Kidney capillary endothelial cell (primary cell): Measurements from ENCODE around the gene EPB41L2.

Source experiments
- DNase-seq: peaks from one replicate; pipeline ENCODE4 v3.0.0-alpha.2; 2018; ENCODE audit warnings: low spot score

The EPB41L2 gene

DNA sequence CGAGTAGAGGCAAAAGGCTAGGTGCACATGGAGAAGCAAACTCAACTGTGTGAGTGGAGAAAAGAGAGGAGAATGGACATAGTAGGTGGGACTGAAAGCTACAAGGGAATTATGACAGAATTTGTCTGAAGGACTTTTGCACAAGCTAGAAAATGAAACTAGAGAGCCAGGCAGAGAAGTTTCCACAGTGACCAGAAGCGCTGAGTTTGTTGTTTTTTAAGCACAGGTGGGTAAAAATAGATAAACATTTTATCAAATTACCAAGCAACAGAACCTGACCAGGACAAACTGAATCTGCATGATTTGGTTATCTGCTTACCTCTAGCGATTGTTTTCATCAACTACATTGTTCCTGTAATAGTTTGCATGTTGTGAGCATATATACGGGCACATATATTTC is 197.3 kb downstream of the EPB41L2 start:
- no peak for DNase-seq

- no peak for DNase-seq
Observed at GRCh38 chr6:130864344-130864743, 198.7 kb downstream of the EPB41L2 start.

DNA sequence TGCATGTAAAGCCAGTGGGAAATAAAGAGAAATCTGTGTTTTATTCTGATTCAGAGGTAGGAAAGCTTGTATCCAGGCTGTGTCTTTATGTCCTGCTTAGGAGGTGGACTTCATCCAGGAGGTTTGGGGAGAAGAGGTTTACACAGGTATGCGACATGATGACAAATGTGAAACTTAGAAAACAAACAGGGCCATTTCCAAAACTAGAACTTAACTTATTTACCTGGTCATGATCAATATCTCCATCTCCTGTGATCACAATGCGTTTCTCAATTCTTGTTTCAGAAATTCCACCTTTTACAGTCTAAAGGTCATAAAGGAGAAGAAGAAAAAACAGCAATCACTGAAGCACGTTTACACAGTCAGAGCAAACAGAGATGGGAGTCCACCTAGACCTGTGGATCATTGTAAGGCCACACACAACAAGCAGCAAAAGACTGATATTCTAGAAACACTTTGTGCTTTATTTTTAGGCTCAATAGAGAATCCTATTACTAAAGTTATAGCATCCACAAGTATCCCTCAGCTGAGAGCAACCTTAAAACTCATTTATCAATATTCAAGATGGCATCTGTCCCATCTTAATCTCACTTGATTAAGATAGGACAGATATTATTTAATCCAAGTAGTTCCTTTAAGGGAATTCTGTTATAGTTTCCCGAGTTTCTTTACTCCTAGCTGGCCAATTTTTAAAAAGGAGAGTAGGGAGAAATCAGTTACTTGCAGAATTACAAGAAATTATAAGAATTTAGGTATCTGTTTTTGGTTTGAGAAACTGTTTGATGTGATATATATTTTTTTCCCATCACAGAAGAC is 199.4 kb downstream of the EPB41L2 start:
- no peak for DNase-seq

- DNase-seq = no peak
Observed at GRCh38 chr6:130862370-130862769, 200.7 kb downstream of the EPB41L2 start.

DNA sequence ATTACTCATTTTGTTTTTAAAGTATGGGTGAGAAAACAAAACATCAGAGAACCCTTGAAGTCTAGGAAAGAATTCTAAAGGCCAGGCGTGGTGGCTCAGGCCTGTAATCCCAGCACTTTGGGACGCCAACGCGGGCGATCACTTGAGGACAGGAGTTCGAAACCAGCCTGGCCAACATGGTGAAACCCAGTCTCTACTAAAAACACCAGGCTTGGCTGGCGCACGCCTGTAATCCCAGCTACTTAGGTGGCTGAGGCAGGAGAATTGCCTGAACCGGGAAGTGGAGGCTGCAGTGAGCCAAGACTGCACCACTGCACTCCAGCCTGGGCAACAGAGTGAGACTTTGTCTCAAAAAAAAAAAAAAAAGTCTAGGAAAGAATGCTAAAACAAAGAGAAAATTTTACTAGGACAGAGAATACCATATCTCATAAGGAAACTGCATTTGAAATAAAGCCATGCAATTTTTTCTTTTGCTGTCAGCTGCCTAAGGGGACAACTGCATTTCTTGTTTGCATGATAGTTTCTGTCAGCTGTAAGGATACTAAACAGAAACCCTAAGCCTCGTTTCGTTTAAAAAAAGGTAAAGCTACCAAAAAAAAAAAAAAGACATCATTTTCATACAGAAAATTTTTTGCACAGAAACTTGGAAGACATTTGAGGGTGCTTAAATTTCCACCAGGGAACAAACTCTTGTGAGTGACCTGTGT is 203.7 kb downstream of the EPB41L2 start:
- DNase-seq = no peak

DNA sequence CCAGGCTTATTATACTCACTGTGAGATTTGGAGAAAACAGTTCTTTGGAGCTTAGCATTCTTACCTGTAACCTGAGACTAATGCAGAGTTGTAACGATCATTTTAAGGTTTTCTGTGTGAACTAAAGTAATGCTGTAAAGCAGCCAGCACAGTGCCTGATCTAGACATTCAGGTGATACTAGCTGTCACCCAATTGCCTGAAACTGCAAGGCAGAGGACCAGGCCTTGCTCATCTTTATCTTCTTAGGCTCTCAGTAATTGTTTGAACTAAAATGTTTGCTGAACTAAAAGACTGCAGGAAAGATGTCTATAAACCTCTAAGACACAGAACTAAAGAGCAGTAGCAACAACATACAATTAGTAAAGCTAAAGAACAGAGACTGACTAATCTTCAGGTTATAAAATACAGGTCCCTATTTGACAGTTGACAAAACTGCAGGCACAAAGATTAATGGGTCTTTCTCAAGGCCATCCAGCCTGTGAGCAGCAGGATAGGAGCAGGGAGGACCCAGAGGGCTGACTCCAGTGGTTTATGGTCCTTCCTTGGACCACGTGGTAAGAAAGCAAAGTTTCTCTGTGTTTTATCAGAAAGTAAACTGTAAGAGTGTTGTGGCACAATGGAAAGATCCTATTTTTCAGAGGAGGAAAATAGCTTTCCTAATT is 204.4 kb downstream of the EPB41L2 start:
- DNase-seq = no peak

- no peak for DNase-seq
Observed at GRCh38 chr6:130858054-130858453, 205.0 kb downstream of the EPB41L2 start.

GRCh38 chr6:130853555-130854183 is 209.4 kb downstream of the EPB41L2 start:
- DNase-seq = no peak

GRCh38 chr6:130852844-130853554 is 210.0 kb downstream of the EPB41L2 start:
- DNase-seq = no peak

DNA sequence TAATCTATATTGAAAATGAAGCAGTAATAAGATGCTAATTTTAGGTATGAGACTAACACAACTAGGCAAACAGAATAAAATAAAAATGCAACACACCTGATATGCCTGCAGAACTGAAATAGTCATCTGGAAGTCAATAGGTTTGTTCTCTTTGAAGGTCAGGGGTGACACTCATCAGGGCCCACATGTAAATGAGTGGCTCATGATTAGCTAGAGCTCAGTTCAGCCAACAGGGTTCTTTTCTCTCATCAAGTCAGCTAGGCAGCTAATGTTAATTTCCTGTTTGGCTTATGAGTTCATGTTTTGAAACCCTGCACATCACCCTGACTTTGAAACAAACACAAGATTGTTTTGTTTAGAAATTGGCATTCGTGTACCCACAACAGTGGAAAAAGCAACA is 212.0 kb downstream of the EPB41L2 start:
- DNase-seq = no peak

DNA sequence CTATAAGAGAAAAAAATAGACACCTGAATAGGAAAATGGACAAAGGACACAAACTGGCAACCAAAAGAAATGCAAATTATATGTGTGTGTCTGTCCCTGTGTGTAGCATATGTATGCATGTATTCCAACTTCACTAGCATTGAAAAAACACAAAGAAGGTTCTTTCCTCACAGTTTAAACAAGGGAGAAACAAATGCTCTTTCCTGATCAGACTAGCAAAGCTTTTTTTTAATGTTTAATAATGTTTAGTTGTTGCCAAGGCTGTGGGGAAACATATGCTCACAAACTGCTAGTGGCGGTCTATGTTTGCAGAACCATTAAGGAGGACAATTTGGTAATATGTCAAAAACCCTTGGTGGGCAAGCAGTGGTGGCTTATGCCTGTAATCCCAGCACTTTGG is 213.5 kb downstream of the EPB41L2 start:
- no peak for DNase-seq

- DNase-seq = peak; percentile 15
Observed at GRCh38 chr6:130848945-130849344, 214.1 kb downstream of the EPB41L2 start.

DNA sequence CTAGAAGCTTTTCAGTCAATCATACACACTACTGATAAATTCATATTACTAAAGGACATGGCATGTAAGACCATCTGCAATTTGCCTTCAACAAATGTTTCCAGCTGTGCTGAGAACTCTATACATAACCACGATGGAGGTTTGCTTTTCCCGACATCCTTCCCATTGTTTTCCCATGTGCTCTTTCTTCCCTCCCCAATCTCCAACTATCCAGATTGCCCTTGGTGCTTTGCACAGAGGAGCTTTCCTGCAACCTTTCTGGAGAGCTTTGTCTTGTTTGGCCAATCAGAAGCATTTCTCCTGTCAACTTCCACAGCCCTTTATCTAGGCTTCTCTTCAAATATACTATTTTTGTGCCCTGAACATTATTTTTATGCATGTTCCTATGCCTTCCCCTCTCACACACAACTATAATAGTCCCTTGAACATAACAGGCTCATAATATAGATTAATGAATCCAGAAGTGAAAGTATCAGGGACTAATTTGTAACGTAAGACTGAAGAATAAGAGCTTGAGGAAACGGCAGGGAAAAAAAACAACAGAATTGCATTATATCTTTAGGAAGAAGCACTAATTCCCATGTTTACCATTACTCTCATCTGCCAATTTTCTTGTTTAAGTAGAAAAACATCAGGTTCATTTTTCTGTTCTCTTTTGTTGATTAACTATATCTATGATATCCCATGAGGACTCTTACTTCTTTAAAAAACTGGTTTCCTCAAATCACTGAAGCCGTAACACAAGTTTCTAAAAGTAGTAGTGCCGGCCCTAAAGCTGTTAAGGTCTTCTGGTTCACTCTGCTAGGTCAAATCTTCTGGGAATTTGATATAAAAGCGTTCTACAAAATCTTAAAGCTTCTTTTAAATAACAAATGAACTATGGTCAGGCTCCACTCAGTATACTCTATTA is 215.8 kb downstream of the EPB41L2 start:
- DNase-seq = no peak

DNA sequence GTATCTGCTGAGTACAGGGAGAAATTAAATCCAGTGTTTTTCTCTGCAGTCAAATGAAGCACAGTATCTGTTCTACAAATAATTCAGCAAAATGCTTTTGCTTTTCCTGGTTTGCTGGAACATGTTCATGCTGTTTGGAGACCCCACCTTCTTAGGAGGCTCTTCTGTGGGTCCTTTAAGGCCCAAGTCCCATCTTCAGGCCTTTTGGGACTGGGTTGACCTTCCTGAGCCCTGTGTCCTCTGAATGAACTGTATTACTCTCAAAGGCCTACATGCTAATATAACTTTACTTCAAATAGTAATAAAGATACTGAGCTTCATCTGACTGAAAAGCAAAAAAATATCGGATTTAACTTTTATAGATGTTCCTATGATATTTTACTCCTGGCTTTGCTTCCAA is 216.5 kb downstream of the EPB41L2 start:
- no peak for DNase-seq

- peak; percentile 44 for DNase-seq
Observed at GRCh38 chr6:130843575-130844320, 219.3 kb downstream of the EPB41L2 start.

DNA sequence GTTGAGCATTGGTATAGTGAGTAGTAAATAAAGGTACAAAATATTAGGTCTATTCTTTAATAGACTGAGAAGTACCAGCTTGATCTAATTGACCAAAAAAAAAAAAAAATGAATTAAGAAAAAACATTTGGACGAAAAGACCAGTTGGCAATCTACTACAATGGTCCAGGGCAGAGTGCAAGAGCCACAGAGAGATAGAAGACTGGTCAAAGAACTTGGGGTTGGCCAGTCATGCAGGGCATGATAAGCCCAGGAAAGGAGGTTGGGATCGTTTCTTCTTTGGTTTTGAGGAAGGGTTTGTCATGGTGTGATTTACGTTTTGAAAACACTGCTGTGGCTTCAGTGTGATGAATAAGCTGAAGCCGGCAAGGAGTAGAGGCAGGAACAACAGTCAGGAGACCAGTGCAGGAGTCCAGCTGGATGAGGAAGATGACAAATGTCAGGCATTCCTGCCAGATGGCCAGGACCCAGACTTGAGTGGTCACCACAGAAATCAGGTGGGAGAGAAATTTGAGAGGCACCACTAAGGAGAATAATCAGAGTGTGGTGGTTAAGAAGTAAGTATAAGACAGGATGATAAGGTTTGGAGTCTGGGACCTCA is 221.8 kb downstream of the EPB41L2 start:
- no peak for DNase-seq

DNA sequence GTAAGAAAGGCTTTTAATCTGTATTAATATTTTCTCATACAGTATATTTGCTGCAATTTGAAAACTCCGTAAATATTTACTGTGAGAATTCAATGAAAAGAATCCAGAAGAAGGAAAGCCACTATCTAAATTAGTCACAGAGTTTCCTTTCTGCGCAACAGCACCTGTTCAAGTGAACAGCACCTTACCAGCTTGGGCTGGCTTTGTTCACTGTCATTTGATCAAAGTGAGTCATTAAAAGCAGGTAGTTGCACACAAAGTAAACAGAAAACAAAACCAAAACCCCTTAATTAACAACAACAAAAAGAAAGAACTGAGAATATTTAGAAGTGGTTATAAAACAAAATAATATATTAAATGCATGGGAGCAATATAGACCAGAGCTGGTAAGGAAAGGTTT is 223.0 kb downstream of the EPB41L2 start:
- DNase-seq = no peak

DNA sequence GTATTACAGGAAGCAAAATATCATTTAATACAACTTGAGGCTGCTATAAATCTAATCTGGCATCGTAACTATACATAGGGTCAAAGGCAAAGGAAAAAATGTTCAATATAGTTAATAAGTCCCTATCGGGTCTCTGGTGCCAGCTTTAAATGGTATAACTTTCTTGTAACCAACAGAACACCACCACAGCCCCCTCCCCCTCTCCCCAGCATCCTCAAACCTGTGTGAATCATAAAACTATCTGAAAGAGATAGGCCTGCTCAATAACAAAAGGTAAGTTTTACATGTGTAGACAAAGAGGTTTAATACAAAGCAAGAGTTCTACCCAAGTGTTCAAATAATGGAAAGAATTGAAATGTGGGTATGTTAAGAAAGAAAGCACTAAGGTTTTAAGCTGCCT is 223.7 kb downstream of the EPB41L2 start:
- DNase-seq = no peak

- no peak for DNase-seq
Observed at GRCh38 chr6:130838951-130839350, 224.1 kb downstream of the EPB41L2 start.
